SH-SY5Y (cell line): Measurements from ENCODE around the gene AKAP6.

Source experiments
- GATA2 ChIP-seq: IDR thresholded peaks from 2 replicates; pipeline ENCODE4 v1.6.1; 2011; ENCODE audit warnings: mild to moderate bottlenecking, low read depth, low read length
- GATA3 ChIP-seq: IDR thresholded peaks from 2 replicates; pipeline ENCODE4 v1.6.1; 2011; ENCODE audit warnings: low read depth, mild to moderate bottlenecking, low read length, moderate library complexity

The AKAP6 gene

DNA sequence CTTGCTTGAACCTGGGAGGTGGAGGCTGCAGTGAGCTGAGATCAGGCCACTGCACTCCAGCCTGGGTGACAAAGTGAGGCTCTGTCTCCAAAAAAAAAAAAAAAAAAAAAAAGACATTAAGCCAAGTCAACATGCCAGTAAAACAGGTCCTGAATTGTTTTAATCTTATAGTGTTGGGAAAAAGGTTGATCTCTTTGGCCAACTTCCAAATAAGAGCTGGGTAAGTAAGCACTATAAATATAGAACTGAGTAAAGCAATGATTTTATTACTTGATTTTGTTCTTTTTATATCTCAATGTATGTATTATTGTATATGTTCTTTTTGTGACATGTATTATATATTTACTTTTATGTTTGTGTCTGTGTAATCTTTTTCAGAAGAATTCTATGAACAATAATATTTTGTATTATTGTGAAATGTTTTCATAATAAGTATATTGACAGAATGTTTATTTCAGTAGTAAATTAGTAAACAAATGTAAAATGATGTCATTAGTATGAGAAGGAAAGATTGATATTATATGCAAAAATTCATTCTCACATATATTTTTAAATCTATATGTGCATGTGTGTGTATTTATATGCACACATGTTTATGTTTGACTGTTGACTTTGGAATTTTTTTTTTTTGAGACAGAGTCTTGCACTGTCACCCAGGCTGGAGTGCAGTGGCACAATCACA is 9.6 kb upstream of the AKAP6 start:
- no peak for TF ChIP-seq GATA3
- no peak for TF ChIP-seq GATA2

DNA sequence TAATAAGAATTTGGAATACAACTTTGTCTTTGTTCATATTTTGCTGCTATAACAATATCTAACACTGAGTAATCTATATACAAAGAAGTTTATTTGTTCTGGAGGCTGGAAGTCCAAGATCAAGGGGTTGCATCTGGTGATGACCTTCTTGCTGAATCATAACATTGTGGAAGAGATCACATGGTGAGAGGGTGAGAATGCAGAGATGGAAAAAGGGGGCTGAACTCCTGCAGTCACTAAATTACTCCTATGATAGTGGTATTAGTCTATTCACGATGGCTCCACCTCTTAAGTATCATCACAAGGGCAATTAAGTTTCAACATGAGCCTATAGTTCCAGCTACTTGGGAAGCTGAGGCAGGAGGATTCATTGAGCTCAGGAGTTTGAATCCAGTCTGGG is 4.5 kb upstream of the AKAP6 start:
- TF ChIP-seq GATA2 = no peak
- TF ChIP-seq GATA3 = no peak

GRCh38 chr14:32327255-32327961 is 1.7 kb upstream of the AKAP6 start:
- TF ChIP-seq GATA2 (no peak), GATA3 (no peak)

GRCh38 chr14:32329690-32330285 is 690 bp downstream of the AKAP6 start:
- TF ChIP-seq GATA2 = no peak
- TF ChIP-seq GATA3 = no peak

DNA sequence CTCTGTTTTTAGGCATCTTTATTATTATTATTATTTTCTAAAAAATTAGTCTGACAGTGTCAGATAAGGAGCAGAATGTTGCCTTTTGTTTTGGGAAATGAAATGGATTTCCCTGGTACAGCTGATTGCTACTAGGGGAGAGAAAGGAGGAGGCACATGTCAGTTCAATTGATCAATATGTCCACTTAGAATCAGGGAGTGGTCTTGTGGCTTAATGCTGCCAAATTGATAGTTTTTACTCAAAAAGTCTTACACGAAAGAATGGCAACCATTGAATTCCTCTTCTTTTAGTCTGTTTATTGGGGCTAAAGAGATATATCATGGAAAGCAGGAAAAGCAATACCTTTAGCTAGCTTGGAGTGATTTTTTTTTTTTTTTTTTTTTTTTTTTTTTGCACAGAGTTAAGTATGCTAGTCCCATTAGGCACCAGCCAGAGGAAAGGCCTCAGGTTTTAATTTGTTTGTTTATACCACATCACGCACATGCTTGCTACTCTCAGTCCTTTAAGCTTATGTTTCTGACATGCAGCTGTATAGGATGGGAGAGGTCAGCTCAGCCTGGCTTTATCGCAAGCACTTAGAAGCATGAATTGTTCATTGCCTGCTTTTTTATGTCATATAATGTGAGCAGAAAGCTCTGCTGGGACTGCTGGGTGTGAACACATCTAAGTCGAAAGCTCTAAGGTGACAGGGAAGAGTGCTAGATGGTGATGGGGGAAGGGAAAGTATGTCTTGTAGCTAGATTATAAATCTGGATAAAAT is 1.4 kb downstream of the AKAP6 start:
- TF ChIP-seq GATA2 = no peak
- no peak for TF ChIP-seq GATA3

GRCh38 chr14:32331206-32331605 is 2.1 kb downstream of the AKAP6 start:
- TF ChIP-seq GATA2 (no peak), GATA3 (no peak)

DNA sequence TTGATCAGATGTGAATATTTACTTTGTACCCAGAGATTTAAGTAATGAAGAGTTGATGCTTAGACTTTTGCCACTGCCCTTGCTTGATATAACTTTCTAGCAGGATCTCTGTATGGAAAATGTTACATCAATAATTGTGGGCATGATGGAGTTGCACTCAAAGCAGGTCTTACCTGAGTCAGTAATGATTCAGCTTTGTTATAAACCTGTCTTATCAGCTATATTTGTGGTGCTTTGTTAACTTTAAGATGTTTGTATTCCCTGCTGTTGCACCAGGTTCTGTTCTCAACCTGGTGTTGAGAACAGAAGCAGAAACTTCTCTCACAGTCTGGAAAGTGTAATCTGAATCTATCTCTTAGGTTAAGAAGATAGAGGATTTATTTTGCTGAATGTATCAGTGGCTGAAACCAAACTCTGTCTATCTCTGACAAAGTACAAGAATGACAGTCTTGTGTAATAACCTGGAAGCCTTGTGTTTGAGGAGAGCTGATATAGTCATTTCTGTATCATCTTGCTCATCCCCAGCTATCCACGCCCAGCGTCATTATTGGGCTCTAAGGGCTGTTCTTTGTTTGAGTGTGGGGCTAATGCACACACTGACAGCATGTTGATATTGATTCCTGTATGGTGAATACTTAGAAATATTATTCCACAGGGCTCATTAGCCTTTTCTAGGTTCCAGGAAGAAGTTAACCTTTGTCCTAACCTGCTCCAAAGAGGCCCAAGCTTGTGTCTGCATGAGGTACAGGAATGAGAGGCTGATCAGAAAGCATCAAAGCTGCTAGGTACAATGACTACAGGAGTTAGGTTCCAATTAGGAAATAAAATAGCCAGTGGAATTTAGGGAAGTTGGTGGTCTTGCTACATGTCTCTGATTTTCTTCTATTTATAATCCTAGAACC is 3.6 kb downstream of the AKAP6 start:
- no peak for TF ChIP-seq GATA3
- TF ChIP-seq GATA2 = no peak

- no peak for TF ChIP-seq GATA3
- no peak for TF ChIP-seq GATA2
Measured at GRCh38 chr14:32336702-32337101, 7.6 kb downstream of the AKAP6 start.

DNA sequence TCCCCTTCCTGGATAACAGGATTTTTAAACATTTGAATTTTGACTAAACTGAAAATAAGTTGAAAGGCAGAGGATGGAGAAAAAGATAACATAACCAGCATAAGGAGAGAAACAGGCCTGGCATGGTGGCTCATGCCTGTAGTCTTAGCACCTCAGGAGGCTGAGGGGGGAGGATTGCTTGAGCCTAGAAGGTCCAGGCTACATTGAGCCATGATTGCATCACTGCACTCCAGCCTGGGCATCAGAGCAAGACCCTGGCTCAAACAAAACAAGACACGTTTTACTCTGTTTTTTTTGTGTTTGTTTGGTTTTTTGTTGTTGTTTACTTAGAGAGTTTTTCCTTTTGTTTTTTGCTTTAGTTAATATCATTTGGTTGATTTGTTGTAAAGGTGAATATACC is 8.7 kb downstream of the AKAP6 start:
- no peak for TF ChIP-seq GATA2
- no peak for TF ChIP-seq GATA3

GRCh38 chr14:32339188-32339587 is 10.1 kb downstream of the AKAP6 start:
- no peak for TF ChIP-seq GATA3

GRCh38 chr14:32341947-32342846 is 13.1 kb downstream of the AKAP6 start:
- TF ChIP-seq GATA3 = no peak
- TF ChIP-seq GATA2 = no peak; the same call in 1 of the 2 replicates

GRCh38 chr14:32342847-32343194 is 13.7 kb downstream of the AKAP6 start:
- TF ChIP-seq GATA3 = no peak
- TF ChIP-seq GATA2 = no peak
